GM12873 (cell line): ENCODE results near the gene CDC37.
A peak's percentile ranks its signal among the peaks of the same experiment; 100 is the strongest.

Source experiments
- TF ChIP-seq, protein P1 (sequence below): IDR thresholded peaks from 2 replicates; pipeline ENCODE4 v1.5.1; 2012; ENCODE audit warnings: low read depth, mild to moderate bottlenecking, moderate library complexity, low read length, control low read depth; ENCODE audit not compliant: insufficient read depth; ENCODE audit errors: missing control alignments

Gene CDC37

DNA sequence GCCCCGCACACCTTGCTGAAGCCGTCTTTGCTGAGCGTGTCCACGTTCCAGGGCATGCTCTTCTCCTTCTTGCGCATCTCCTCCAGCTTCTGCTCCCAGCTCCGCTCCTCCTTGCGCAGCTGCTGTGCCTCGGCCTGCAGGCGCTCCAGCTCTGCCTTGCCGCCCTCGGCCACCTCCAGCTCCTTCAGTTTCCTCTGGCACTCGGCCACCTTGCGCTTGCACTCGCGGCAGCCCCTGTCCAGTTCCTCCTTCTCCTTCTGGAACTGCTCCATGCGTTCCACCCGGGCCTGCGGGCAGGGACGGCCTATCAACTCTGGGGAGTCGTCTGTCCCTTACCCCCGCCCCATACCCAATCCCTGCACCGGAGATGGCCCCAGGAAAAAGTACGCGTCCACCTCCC is 7.4 kb downstream of the CDC37 start:
- TF ChIP-seq, protein P1, sequence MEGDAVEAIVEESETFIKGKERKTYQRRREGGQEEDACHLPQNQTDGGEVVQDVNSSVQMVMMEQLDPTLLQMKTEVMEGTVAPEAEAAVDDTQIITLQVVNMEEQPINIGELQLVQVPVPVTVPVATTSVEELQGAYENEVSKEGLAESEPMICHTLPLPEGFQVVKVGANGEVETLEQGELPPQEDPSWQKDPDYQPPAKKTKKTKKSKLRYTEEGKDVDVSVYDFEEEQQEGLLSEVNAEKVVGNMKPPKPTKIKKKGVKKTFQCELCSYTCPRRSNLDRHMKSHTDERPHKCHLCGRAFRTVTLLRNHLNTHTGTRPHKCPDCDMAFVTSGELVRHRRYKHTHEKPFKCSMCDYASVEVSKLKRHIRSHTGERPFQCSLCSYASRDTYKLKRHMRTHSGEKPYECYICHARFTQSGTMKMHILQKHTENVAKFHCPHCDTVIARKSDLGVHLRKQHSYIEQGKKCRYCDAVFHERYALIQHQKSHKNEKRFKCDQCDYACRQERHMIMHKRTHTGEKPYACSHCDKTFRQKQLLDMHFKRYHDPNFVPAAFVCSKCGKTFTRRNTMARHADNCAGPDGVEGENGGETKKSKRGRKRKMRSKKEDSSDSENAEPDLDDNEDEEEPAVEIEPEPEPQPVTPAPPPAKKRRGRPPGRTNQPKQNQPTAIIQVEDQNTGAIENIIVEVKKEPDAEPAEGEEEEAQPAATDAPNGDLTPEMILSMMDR, result no peak

DNA sequence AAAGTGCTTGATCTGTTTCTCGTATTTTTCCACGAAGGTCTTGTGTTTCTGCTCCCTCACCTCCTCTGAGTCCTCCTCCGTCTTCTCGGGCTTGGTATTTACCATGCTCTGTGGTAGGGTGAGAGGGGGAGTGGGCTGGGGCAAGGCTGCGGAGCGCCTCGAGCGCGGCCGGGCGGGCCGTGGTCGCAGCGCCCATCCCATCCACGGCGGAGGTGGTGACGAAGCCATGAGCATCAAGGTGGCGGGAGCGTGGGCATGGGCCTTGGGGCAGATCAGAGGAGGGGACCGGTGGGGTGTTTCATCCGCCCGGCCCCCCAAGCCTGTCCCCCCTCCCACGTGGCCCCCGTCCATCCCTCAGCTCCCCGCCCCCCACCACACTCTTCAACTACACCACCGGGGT is 7.9 kb downstream of the CDC37 start:
- TF ChIP-seq, protein P1, result no peak

- TF ChIP-seq, protein P1, result peak; percentile 6
Observed at GRCh38 chr19:10395003-10395402, 8.3 kb downstream of the CDC37 start.

DNA sequence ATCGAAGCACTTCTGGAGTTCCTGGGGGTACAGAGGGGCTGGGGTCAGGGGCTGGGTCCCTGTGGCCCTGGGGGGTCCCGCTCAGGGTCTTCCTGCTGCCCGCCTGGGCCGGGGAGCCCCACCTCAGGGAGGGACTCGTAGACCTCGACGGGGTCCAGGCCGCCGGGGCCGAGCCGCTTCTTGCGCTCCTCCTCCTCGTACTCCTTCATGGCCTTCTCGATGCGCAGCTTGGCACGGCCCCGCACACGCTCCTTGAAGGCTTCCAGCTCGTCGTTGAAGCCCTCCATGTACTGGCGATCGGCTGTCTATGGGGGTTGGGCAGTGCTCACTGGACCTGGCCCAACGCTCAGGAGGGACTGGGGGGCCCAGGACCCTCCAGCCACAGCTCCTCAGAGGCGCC is 10.2 kb downstream of the CDC37 start:
- TF ChIP-seq, protein P1, result no peak

DNA sequence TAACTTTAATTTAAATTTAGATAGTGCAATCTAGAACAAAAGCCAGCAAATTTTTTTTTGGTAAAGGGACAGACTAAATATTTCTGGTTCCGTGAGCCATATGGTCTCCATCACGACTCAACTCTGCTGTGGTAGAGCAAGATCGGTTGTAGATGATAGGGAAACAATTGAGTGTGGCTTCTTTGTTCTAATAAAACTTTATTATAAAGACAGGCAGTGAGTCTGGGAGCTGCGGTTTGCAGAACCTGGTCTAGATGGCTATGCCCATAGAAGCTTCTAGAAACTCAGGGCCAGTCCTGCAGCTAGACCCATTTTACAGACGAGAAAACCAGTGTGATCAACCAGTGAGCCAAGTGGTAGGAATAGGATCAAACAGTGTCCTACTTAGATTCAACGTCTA is 11.2 kb downstream of the CDC37 start:
- TF ChIP-seq, protein P1, result no peak

DNA sequence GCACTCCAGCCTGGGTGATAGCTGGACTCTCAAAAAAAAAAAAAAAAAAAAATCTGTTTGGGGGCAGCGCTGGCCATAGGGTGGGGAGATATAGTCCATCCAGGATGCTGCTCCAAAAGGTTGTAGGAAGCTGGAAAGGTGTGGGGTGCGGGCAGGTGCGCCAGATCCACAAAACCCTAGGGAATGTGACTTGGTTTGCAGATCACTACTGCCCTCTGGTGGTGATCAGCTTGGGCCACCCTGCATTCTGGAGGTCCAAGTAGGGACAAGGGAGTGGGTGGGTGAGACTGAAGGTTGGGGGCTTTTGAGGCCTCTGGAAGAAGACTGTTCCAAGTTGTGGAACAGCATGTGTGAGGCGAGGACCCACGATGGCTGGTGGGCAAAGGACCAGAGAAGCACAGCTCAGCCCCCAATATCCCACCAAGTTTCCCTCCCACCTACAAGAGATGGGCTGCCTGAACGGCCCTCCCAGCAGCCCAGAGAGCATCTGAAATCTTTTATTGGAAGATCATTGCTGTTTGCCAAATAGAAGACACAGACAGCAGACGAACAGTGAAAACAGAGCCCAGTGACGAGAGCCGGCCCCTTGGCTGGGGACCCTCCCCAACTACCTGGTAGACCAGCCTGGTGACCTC is 12.6 kb downstream of the CDC37 start:
- TF ChIP-seq, protein P1, result peak; percentile 94

DNA sequence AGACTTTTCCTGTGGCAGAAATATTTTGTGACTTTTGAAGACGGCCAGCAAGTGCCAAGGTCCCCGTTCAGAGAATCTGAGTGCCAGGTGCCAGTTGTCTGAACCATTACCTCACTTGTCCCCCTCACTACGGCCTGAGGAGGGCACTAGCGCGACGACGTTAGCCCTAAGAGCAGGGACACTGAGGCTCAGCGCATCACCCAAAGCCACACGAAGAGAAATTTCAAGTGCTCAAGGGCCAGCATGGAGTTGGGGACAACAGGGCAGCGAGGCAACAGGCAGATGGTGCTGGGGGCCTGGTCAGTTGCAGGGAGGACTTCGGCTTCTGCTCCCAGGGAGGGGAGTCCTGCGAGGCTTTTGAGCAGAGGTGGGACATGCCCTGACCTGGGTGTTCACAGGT is 13.5 kb downstream of the CDC37 start:
- TF ChIP-seq, protein P1, result peak; percentile 44
